Effector memory CD8-positive, alpha-beta T cell (primary cell): ENCODE data around the gene VDR.

Experiments used
- ATAC-seq: fragments of 150-1000 bp; cut with Tn5 transposase; replicated peaks from 2 replicates; pipeline ENCODE4 v1.10.0; 2021; ENCODE audit warnings: mild to moderate bottlenecking, moderate library complexity
- DNase-seq, 3 experiments: peaks; one replicate each; pipeline ENCODE4 v3.0.0; 2021
- H3K27ac Mint-ChIP-seq, 2 donors: one replicate each; pipeline ENCODE4 v1.8.0; 2022; ENCODE audit warnings: mild to moderate bottlenecking in 2 of 2, mixed read lengths in 2 of 2, moderate library complexity in 2 of 2
- H3K27me3 Mint-ChIP-seq, 2 donors: one replicate each; pipeline ENCODE4 v1.8.0; 2022; ENCODE audit warnings: mixed read lengths in 2 of 2
- H3K36me3 Mint-ChIP-seq: one replicate; pipeline ENCODE4 v1.8.0; 2022; ENCODE audit warnings: mild to moderate bottlenecking, moderate library complexity, mixed read lengths; ENCODE audit not compliant: insufficient read depth
- H3K4me1 Mint-ChIP-seq, 2 donors: one replicate each; pipeline ENCODE4 v1.8.0; 2022; ENCODE audit warnings: low read depth in 2 of 2, mixed read lengths in 2 of 2
- H3K4me3 Mint-ChIP-seq, 2 donors: one replicate each; pipeline ENCODE4 v1.8.0; 2022; ENCODE audit warnings: mild to moderate bottlenecking in 2 of 2, mixed read lengths in 2 of 2, moderate library complexity in 2 of 2
- H3K9me3 Mint-ChIP-seq, 2 donors: one replicate each; pipeline ENCODE4 v1.8.0; 2022; ENCODE audit warnings: mixed read lengths in 2 of 2

Gene VDR

DNA sequence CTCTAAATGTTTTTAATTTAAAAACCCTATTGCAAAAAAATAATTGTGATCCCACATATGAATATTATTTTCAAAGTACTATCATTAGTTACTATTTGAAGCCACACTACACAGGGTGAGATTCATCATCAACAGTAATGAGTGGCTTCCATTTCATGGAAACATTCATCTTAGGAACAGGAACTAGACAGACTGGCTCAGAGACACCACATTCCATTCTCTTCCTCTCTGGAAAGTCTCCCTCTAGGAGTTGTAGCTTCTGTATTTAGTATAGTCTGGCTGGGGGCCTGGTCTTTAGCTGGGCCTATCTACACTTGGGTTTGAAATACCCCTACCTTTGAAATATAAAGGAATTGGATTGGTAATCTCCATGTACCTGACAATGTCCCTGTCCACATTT is 6.2 kb upstream of the VDR start:
- Mint-ChIP-seq H3K4me3 (no peak overlapping the region), H3K9me3 (no peaks in the 10 kb centered on the region), H3K27me3 (peaks cover 6 to 19% of the 10 kb centered on the region in 2 donors), H3K36me3 (peaks cover 2% of the 10 kb centered on the region), H3K27ac (no peak overlapping the region), H3K4me1 (no peaks in the 10 kb centered on the region)
- ATAC-seq (no peak), DNase-seq (no peak)

DNA sequence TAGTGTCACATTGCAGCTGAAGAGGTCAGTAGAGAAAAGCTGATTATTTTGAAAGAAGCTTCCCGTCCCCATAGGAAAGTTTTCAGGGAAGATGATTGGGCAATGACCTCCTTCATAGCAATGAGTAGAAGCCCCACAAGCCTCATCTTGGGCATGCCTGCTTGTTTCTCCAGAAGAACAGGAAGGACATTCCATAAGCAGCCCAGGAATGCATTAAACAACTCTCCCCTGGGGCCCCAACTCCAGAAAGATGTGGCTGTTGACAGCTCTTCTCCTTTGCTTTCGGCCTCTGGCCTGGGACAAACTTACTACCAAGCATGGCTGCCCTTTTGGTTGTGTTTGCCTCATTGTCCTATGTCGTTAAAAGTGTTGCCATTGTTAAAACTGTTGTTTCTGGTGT is 5.7 kb upstream of the VDR start:
- no peaks in the 10 kb centered on the region for H3K9me3 Mint-ChIP-seq
- H3K36me3 Mint-ChIP-seq = peaks cover 2% of the 10 kb centered on the region
- H3K4me1 Mint-ChIP-seq = no peaks in the 10 kb centered on the region
- H3K4me3 Mint-ChIP-seq = no peak overlapping the region
- peaks cover 6 to 16% of the 10 kb centered on the region in 2 donors for H3K27me3 Mint-ChIP-seq
- no peak overlapping the region for H3K27ac Mint-ChIP-seq
- ATAC-seq (no peak), DNase-seq (no peak)

DNA sequence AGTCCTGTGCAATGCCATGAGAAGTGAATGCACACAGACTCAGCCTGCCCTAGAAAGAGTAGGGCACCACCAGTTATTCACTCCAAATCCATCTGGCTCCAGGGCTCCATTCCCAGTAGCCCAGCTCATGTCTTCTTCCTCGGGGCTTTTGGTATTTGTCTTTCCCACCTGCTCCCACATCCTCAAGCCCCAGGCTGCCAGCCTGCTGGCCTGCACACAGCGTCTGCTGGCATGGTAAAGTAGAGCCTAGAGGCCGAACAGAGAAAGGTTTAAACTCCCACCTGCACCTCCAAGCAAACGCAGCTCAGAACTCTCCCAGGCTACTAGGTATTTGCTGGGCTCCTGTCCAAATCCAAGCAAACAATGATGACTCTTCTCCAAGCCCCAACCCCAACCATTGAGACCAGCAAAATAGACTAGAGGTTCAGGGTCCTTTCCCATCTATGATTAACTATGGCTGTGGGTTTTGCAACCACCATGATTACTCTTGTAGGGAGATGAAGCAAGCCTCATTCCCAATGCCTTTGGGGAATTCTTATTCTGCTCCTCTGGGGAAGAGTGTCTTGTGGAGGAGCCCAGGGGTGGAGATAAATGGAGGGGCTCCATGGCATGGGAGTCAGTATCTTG is 5.2 kb upstream of the VDR start:
- Mint-ChIP-seq H3K4me1 (peaks cover 2% of the 10 kb centered on the region in 2 donors), H3K27me3 (peaks cover 6 to 14% of the 10 kb centered on the region in 2 donors), H3K36me3 (peaks cover 2% of the 10 kb centered on the region), H3K4me3 (no peak overlapping the region), H3K27ac (no peak overlapping the region), H3K9me3 (no peaks in the 10 kb centered on the region)
- ATAC-seq (no peak), DNase-seq (no peak)

DNA sequence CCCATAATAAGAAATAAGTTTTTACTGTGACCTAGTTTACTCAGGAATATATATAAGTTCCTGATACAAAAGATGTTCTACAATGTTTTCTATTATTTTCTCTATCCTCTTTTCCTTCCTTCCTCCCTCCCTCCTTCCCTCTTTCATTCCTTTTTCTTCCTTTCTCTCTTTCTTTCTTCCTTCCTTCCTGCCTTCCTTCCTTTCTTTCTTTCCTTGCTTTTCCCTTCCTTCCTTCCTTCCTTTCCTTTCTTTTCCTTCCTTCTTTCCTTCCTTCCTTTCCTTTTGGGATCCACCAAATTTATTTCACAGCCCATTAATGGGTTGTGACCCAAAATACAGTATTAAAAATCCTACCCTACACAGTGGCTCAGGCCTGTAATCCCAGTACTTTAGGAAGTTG is 3.9 kb upstream of the VDR start:
- no peak overlapping the region for H3K4me3 Mint-ChIP-seq
- ATAC-seq (no peak), DNase-seq (no peak)
- no peak overlapping the region for H3K27ac Mint-ChIP-seq
- peaks cover 6% of the 10 kb centered on the region for H3K36me3 Mint-ChIP-seq
- peaks cover 11 to 12% of the 10 kb centered on the region in 2 donors for H3K4me1 Mint-ChIP-seq
- no peaks in the 10 kb centered on the region for H3K9me3 Mint-ChIP-seq
- peaks cover 0 to 5% of the 10 kb centered on the region in 2 donors for H3K27me3 Mint-ChIP-seq

DNA sequence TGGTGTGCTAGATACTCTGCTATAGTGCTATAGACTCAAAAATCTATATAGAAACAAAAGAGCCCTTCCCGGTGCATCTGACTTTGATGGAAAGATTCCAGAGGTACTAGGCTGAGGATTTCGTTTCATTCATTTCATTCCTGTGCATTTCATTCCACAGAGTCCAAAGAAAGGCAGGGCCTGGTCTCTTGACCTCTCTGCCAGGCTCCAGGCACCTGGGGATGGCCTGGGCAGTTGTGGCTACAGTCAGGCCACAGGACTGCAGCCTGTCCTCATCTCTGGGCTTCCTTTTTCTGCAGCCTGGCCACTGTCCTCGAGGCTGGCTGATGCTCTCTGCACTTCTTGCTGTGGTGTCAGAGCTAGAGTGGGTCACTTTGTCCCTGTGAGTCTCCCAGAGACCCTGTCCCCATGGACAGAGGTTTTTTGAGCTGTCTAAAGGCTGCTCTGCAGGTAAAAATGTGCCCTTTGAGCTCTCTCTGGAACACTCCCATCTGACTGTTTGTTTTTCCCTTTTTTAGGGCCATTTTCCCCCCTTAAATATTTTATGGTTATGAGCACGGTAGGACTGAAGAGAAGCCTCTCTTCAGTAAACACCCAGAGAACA is 3.2 kb upstream of the VDR start:
- ATAC-seq = no peak
- peaks cover 6% of the 10 kb centered on the region for H3K36me3 Mint-ChIP-seq
- no peaks in the 10 kb centered on the region for H3K9me3 Mint-ChIP-seq
- DNase-seq = no peak
- H3K27me3 Mint-ChIP-seq = peaks cover 0 to 5% of the 10 kb centered on the region in 2 donors
- no peak overlapping the region for H3K4me3 Mint-ChIP-seq
- no peak overlapping the region for H3K27ac Mint-ChIP-seq
- peaks cover 18 to 19% of the 10 kb centered on the region in 2 donors for H3K4me1 Mint-ChIP-seq

DNA sequence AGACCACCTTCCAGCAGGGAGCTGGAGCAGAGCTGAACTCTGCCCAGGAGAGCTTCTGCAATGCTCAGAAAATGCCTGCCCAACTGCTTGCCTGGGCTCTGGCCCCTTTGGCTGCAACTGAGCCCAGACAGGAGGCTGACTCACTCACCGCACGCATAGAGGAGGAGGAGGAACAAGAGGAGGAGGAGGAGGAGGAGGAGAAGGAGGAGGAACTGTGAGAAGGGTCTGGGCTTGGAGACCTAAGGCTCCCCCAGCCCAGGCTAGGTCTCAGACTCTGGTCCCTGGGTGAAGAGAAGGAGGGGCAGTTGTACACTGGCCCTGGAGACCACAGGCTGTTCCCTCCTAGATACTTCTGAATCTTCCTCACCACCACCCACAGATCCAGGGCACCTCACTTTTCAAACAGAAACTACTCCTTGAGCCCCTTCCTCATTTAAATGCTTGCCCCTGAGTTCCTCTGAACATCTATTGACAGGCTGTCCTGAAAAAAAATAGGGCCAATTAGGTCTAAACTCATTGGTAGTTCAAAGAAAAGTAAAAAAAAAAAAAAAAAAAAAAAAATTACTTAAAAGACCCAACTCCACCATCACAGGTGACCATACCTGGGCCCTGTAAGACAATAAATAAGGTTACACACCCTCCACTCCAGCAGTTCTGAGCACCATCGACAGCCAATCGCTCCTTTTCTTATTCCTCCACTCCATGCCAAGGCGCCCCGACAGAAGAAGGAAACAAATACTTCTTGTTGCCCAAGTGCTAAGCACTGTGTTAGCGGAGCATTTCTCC is 674 bp downstream of the VDR start:
- peak overlapping the region; percentile 83 to 86 for H3K4me3 Mint-ChIP-seq
- H3K36me3 Mint-ChIP-seq = peaks cover 4% of the 10 kb centered on the region
- peak overlapping the region; percentile 54 to 72 for H3K27ac Mint-ChIP-seq
- ATAC-seq = peak; percentile 55
- H3K4me1 Mint-ChIP-seq = peaks cover 27 to 37% of the 10 kb centered on the region in 2 donors
- H3K27me3 Mint-ChIP-seq = peaks cover 10 to 11% of the 10 kb centered on the region in 2 donors
- DNase-seq = peak; percentile 15 to 27 (median 23)
- H3K9me3 Mint-ChIP-seq = no peaks in the 10 kb centered on the region

DNA sequence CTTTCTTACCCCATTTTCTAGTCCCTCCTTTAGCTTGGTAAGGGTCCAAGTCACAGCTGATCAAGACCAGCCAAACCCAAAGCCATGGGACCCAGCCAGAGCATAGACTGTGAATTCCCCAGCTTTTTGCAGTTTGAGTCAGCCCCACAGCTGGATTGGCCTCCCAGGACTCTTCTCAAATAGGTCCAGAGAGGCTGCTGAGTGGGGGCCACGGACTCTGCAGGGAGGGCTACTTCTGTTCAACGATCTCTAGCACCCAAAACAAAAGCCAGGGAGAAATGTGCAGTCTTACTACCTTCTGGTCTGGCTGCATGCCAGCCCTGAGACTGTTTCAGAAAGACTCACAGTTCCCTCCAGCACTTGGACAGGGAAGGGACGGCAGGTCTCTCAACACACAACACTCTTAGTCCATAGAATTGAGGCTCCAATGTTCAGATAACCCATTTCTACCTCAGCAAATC is 1.6 kb downstream of the VDR start:
- Mint-ChIP-seq H3K9me3 (no peaks in the 10 kb centered on the region), H3K27ac (peak overlapping the region in 1 of 2 donors; percentile 36), H3K36me3 (peaks cover 4% of the 10 kb centered on the region), H3K4me3 (peak overlapping the region; percentile 83 to 86), H3K4me1 (peaks cover 27 to 37% of the 10 kb centered on the region in 2 donors), H3K27me3 (peaks cover 6 to 10% of the 10 kb centered on the region in 2 donors)
- DNase-seq (no peak), ATAC-seq (no peak)

DNA sequence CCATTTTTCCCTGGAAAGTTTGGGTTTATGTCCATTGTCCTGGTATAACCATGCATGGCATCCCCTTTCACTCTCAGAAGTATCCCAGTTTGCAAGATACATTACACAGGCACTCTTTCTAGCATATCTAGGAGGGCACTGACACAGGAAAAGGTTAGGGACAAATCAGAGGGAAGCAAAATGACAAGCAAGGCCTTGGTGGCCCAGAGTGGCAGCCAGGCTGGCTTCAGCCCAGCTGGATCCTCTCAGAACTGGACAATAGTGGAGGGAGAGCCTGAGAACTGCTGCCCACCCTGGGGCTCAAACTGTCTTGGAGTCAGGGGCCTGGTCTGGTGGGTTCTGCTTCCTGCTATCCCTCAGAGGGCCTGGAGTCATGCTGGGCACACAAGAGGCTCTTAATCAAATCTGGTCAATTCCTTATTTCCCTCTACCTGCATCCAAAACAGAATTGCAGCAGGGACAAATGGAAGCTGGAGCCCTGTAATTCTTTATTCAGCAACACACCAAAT is 2.6 kb downstream of the VDR start:
- Mint-ChIP-seq H3K36me3 (peaks cover 4% of the 10 kb centered on the region), H3K4me3 (no peak overlapping the region)

DNA sequence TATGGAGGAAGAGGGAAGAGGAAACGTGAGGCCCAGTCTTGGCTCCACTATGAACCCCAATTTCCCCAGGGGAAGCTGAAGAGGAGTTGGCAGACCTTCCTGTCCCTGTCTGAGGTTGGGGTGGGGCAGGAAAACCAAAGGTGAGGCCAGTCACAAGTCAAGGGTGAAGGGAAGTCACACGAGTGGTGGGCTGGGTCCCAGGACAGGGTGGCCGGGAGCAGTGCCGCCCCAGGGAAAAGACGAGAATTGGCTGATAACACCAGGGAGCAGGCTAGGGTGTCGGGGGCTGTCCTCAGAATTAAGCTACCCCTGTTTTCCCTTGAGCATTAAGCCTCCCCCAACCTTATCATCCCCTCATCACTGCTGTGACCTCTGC is 3.1 kb downstream of the VDR start:
- H3K9me3 Mint-ChIP-seq = no peaks in the 10 kb centered on the region
- H3K36me3 Mint-ChIP-seq = peaks cover 4% of the 10 kb centered on the region
- DNase-seq (no peak), ATAC-seq (no peak)
- H3K27me3 Mint-ChIP-seq = peaks cover 6 to 22% of the 10 kb centered on the region in 2 donors
- peak overlapping the region in 1 of 2 donors; percentile 29 for H3K4me3 Mint-ChIP-seq
- H3K4me1 Mint-ChIP-seq = peaks cover 27 to 37% of the 10 kb centered on the region in 2 donors
- peak overlapping the region in 1 of 2 donors; percentile 28 for H3K27ac Mint-ChIP-seq

More for the DNA sequence above, 2.6 kb downstream of the VDR start:
- Mint-ChIP-seq H3K27ac (no peak overlapping the region), H3K27me3 (peaks cover 6 to 18% of the 10 kb centered on the region in 2 donors), H3K9me3 (no peaks in the 10 kb centered on the region), H3K4me1 (peaks cover 27 to 37% of the 10 kb centered on the region in 2 donors)
- ATAC-seq (no peak), DNase-seq (no peak)

DNA sequence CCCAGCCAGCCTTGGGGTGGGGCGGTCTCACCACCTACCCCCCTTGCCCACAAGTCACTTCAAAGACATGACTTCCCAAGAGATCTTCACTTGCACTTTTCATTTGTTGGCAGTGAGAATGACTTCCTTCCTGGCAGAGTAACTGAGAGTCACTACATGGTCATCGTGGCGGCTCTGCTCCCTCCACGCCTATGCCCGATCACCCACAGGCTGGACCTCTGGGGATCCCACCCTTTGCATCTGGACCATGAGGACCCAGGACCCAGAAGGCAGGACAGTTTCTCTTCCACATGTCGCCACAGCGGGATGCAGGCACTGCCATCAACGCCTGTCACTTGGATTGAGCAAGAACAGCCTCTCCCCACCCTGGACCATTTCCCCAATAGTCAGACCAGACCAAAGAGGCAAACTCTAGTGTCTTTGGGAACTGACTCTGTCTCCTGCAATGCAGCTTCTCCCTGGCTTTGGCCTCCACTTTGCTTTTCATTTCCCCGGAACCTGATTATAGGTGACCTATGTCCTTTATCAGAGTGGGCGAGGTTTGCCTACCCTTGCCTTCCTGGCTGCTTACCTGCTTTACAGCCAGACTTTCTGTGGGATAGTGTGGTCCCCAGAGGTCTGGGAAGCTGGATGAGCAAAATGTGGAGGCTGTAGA is 3.6 kb downstream of the VDR start:
- peaks cover 6 to 23% of the 10 kb centered on the region in 2 donors for H3K27me3 Mint-ChIP-seq
- no peak for DNase-seq
- peak overlapping the region in 1 of 2 donors; percentile 29 for H3K4me3 Mint-ChIP-seq
- H3K9me3 Mint-ChIP-seq = no peaks in the 10 kb centered on the region
- ATAC-seq = no peak
- H3K27ac Mint-ChIP-seq = peak overlapping the region in 1 of 2 donors; percentile 28
- H3K4me1 Mint-ChIP-seq = peaks cover 27 to 37% of the 10 kb centered on the region in 2 donors
- H3K36me3 Mint-ChIP-seq = peaks cover 4% of the 10 kb centered on the region

DNA sequence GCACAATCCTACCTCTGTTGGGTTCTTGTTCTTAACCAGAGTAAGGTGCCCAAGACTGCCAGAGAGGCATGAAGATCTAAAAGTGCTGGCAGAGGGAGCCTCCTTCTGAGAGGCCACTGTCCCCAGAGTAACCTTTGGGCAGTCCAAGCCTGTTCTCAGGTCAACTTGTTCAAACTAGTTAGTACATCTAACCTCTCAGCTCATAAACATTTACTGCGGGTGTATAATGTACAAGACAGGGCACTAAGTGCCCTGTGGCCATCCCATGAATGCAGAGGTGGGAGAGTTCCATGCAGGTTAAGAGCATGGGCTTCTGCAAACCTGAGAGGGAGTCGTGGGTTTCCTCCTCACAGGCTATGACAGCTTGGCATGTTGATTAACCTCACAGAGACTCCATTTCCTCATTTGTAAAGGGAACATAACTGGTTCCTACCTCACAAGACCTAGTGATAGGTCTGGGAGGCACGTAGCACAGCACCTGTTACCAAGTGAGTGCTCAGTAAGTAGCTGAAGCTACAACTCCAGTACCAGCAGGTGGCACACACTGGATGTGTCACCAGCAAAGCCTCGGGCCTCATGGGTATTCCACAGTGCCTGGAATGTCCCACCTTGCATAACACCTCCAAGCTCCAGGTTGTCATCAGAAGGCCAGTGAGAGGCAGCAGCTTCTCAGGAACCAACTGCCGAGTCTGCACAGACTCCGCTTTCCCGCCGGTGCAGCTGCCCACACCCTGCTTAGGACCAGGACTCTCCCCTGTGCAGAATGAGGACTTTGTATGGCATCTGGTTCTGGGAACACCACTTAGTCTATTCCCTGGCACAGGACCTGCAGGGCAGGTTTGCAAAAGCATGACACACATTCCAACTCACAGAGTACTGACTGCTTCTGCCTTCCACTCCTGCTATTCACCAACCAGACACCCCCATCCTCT is 4.4 kb downstream of the VDR start:
- ATAC-seq (no peak), DNase-seq (no peak)
- H3K27me3 Mint-ChIP-seq = peaks cover 11 to 31% of the 10 kb centered on the region in 2 donors
- no peaks in the 10 kb centered on the region for H3K9me3 Mint-ChIP-seq
- H3K4me3 Mint-ChIP-seq = peak overlapping the region in 1 of 2 donors; percentile 29
- H3K36me3 Mint-ChIP-seq = peaks cover 4% of the 10 kb centered on the region
- peaks cover 27 to 40% of the 10 kb centered on the region in 2 donors for H3K4me1 Mint-ChIP-seq
- no peak overlapping the region for H3K27ac Mint-ChIP-seq

DNA sequence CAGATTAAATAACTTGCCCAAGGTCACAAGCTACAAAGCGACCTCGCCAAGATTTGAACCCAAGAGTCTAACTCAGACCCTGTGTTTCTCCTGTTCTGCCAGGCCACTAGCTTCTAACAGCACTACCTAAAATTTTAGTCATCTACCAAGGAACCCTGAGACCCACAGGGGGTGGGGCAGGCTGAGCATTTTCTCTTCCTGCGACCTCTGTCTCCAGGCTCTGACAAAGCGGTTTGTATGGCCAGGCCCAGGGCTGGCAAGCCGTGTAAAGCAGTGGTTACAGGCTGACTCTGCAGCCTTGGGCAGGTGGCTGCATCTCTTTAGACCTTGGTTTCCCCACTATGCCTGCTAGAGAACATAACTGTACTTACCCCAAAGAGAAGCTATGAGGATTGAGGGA is 5.3 kb downstream of the VDR start:
- no peaks in the 10 kb centered on the region for H3K9me3 Mint-ChIP-seq
- DNase-seq (no peak), ATAC-seq (no peak)
- H3K4me3 Mint-ChIP-seq = no peak overlapping the region
- peaks cover 15 to 33% of the 10 kb centered on the region in 2 donors for H3K27me3 Mint-ChIP-seq
- no peak overlapping the region for H3K27ac Mint-ChIP-seq
- peaks cover 22 to 35% of the 10 kb centered on the region in 2 donors for H3K4me1 Mint-ChIP-seq
- H3K36me3 Mint-ChIP-seq = peaks cover 4% of the 10 kb centered on the region
